ENCODE measurements around the gene STX16.
"Not testable (repeated sequence)": the region's sequence is repeated elsewhere in the genome, so short reads cannot be mapped to it uniquely, and the experiment has no call there.

The STX16 gene

GRCh38 chr20:58646257-58646656 is 4.8 kb upstream of the STX16 start:
- no peak overlapping the region for H3K4me3 ChIP-seq (ENCODE audit: low read depth, low read length)
- TF ChIP-seq CTCF (IDR thresholded peaks at IDR 0.05; ENCODE audit: borderline replicate concordance, insufficient read depth, low read depth, low read length): no peak

- no peak overlapping the region for H3K4me3 ChIP-seq (ENCODE audit: low read depth, low read length)
- TF ChIP-seq CTCF (IDR thresholded peaks at IDR 0.05; ENCODE audit: borderline replicate concordance, insufficient read depth, low read depth, low read length): no peak
Observed at GRCh38 chr20:58646703-58647102, 4.4 kb upstream of the STX16 start.

- H3K4me3 ChIP-seq (ENCODE audit: low read depth, low read length): no peak overlapping the region
- 0 out of 2 replicates have a peak, but pooled peaks have one; percentile 28 for TF ChIP-seq CTCF (IDR thresholded peaks at IDR 0.05; ENCODE audit: borderline replicate concordance, insufficient read depth, low read depth, low read length)
Observed at GRCh38 chr20:58647162-58647795, 3.8 kb upstream of the STX16 start.

- no peak for TF ChIP-seq CTCF (IDR thresholded peaks at IDR 0.05; ENCODE audit: borderline replicate concordance, insufficient read depth, low read depth, low read length)
- H3K4me3 ChIP-seq (ENCODE audit: low read depth, low read length): no peak overlapping the region
Observed at GRCh38 chr20:58647796-58648501, 3.1 kb upstream of the STX16 start.

- not testable (repeated sequence) for H3K4me3 ChIP-seq (ENCODE audit: low read depth, low read length)
Observed at GRCh38 chr20:58648502-58648825, 2.6 kb upstream of the STX16 start.

- TF ChIP-seq CTCF (IDR thresholded peaks at IDR 0.05; ENCODE audit: borderline replicate concordance, insufficient read depth, low read depth, low read length): no peak
- H3K4me3 ChIP-seq (ENCODE audit: low read depth, low read length): peak overlapping the region; percentile 70
Observed at GRCh38 chr20:58649288-58650180, 1.5 kb upstream of the STX16 start.

- TF ChIP-seq CTCF (IDR thresholded peaks at IDR 0.05; ENCODE audit: borderline replicate concordance, insufficient read depth, low read depth, low read length): peak; percentile 51; the same call in 1 of the 2 replicates
- peak overlapping the region; percentile 70 for H3K4me3 ChIP-seq (ENCODE audit: low read depth, low read length)
Observed at GRCh38 chr20:58650181-58650775, 805 bp upstream of the STX16 start.

Measured in GM12875 (cell line).